ENCODE results near the gene TEKT5.
"Not testable (repeated sequence)": the region's sequence is repeated elsewhere in the genome, so short reads cannot be mapped to it uniquely, and the experiment has no call there.

TEKT5 gene

DNA sequence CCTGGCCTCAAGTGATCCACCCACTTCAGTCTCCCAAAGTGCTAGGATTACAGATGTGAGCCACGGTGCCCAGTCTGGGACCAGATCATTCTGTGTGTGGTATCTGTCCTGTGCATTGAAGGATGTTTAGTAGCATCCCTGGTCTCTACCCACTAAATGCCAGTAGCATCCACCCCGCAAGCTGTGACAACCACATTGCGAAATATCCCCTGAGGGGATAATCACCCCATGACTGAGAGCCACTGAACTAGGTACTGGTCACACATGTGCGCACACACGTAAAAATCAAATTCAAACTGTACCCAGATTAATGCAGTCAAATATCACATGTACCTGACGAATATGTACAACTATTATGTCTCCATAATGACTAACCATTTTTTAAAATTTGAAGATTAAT is 35.8 kb downstream of the TEKT5 start:
- no peak for DNase-seq (ENCODE audit: low read depth)

DNA sequence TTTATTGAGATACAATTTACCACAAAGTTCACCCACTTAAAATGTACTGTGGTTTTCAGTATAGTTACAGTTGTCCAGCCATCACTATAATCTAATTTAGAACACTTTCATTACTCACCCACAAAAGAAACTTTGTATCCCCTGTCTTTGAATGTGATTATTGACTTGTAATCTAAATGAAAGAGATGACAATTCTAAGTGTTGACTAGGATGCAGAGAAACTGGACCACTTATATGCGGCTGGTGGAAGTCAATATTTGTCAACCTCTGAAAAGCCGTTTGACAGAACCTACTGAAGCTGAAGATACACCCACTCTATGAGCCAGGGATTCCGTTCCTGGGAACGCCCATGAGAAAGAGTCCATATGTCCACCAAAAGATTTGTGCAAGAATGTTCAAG is 36.8 kb downstream of the TEKT5 start:
- no peak for DNase-seq (ENCODE audit: low read depth)

GRCh38 chr16:10656618-10657017 is 38.1 kb downstream of the TEKT5 start:
- DNase-seq (ENCODE audit: low read depth) = no peak

GRCh38 chr16:10655415-10655977 is 39.2 kb downstream of the TEKT5 start:
- DNase-seq (ENCODE audit: low read depth) = no peak

DNA sequence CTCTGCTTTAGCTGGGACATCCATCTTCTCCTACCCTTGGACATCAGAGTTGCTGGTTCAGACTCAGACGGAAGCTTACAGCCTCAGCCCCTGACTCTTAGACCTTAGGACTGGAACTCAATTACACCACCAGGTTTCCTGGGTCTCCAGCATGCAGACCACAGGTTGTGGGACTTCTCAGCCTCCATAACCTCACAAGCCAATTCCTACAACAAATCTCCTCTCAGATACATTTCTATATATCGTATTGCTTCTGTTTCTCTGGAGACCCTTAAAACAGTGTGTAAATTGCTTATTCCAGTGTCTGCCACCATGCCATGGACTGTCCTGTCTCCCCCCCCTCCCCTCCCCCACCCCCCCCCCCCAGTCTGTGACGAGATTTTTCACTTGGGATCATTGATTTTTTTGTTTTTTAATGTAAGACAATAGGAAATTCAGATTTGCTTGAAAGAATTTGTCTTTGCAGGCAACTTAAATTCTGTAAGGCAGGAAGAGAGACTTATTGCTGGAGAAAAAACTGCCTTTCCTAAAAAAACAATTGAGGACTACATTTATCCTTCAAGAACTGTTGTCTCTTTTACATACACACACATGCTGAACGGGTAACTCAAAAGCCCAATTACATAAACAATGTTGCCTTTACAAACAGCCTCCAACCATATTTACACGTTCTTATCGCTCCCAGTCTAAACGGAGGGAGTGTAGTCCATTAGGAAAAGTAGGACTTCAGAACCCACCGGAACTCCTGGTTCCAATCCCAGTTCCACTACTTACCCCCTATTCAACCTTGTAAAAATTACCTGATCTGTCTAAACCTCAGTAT is 39.9 kb downstream of the TEKT5 start:
- DNase-seq (ENCODE audit: low read depth) = no peak

DNA sequence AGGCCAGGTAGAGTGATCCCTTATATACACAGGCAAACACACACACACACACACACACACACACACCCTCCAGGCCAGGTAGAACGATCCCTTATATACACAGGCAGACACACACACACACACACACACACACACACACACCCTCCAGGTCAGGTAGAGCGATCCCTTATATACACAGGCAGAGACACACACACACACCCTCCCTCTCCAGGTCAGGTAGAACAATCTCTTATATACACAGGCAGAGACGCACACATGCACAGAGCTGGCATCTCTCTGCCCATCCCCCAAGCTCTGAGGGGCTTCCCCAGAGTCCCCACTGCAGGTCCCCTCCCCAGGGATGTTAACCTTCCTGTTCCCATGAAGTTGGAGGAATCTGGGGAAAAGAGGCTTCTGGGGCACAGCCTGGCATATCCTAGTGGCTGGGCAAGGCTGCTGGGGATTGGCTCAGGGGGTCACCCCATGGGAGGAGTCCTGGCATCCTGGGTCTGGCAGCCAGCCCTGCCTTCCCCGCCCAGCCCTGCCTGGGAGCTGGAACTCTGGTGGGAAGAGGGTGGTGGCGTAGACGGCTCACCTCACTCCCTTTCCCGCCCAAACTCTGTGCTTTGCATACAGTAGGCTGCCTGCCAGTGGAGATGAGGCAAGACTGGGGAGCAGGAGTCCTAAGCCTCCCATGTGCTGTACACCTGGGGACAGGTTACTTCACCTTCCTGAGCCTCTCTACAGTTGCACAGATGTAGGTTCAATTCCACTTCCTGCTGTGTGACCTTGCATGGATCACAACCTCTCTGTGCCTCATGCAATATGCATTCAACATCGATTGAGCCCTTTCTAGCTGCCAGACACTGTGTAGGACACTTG is 41.8 kb downstream of the TEKT5 start:
- no peak for DNase-seq (ENCODE audit: low read depth)

- not testable (repeated sequence) for DNase-seq (ENCODE audit: low read depth)
Measured at GRCh38 chr16:10649098-10649497, 45.6 kb downstream of the TEKT5 start.

DNA sequence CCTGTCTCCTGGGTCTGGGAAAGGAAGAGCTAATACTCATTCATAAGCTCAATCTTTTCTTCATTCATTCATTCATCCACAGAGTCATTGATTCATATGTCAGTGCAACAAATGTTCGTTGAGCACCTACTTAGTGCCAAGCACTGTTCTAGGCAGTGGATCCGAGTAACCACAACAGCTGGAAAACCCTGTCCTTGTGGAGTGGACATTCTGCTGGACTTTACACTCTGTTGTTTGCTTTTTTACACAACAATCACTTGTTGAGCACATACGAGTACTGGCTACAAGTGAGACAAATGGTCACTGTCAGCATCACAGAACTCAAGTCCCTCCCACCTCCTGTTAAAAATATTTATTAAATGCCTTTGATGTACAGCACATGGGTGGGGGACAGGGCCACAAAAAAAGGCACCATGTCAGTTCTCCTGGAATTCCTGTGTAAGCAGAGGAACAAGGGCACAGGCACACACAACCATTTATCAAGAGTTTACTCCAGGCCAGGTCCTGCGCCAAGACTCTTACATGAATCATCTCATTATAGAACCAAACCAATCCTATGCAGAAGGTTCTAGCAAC is 46.9 kb downstream of the TEKT5 start:
- DNase-seq (ENCODE audit: low read depth) = no peak

DNA sequence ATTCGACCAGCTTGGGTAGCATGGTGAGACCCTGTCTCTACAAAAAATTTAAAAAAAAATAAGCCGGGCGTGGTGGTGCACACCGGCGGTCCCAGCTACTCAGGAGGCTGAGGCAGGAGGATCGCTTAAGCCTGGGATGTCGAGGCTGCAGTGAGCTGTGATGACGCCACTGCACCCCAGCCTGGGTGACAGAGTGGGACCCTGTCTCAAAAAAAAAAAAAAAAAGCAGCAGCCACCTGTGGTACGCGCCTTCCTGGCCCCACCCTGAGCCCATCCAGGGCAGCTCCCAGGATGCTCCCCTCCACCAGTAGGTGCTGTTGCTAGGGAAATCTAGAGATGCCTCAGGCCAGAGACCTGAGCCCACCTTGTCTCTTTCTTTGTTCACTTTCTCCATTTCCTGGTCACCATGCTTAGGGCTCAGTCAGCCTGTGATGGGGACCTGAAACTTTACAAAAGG is 47.4 kb downstream of the TEKT5 start:
- no peak for DNase-seq (ENCODE audit: low read depth)

DNA sequence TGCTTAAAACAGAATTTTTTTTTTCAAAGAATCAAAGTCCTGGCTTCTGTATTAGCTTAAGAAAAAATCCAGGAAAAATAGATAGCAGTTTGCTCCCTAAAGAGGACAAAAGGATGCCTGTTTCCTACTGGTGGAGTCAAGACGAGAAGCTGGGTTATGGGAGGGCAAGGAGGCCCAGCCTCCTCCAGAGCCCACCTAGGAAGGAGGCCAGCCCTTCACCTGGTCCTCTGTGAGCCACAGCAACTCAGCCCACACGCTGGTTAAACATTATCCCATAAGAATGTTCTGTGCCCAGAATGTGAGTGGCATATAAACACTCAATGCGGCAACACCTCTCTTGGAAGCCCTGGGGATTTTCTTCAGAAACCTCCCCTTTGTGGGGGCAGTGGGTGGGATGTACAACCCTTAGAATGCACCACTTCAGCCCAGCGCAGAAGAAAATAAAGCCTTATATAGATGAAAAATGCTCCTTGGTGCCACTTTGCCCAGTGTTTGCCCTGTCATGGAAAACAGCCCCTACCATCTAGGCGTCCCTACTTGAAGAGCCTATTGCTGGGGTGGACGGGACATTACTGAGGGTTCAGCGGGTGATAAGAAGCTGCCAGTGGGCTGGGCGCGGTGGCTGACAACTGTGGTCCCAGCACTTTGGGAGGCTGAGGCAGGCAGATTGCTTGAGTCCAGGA is 48.0 kb downstream of the TEKT5 start:
- no peak for DNase-seq (ENCODE audit: low read depth)

DNA sequence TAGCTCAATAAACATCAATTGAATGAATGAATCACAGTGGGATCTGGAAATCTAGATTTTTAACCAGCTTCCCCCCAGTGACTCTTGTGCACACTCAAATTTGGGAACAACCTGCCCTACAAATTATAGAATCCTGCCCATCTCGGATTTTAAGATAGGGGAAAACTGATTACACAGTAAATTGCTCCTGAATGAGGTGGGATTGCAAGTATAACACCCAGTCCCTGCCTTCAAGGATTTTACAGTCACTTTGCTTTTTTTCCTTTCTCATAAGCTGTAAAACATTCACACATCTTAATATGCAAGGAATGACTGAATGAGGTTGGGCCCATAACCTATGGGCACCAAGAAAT is 48.5 kb downstream of the TEKT5 start:
- DNase-seq (ENCODE audit: low read depth) = no peak

DNA sequence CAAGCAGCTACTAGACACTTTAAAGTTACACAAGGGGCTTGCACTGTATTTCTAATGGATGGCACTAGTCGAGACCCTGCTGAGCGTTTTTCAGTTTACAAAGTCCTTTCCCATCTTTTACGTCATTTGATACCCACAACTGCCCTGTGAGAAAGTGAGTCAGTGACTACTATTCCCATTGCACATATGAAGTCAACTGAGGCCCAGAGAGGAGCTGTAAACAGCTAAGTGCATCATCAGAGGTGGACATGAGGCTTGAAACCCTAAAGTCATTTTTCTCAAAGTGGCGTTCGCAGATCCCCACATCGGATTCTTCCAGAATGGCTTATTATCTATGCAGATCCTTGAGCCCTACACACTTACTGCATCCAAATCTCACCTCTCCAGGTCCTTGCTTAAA is 50.6 kb downstream of the TEKT5 start:
- DNase-seq (ENCODE audit: low read depth) = no peak

GRCh38 chr16:10642964-10643363 is 51.8 kb downstream of the TEKT5 start:
- no peak for DNase-seq (ENCODE audit: low read depth)

DNA sequence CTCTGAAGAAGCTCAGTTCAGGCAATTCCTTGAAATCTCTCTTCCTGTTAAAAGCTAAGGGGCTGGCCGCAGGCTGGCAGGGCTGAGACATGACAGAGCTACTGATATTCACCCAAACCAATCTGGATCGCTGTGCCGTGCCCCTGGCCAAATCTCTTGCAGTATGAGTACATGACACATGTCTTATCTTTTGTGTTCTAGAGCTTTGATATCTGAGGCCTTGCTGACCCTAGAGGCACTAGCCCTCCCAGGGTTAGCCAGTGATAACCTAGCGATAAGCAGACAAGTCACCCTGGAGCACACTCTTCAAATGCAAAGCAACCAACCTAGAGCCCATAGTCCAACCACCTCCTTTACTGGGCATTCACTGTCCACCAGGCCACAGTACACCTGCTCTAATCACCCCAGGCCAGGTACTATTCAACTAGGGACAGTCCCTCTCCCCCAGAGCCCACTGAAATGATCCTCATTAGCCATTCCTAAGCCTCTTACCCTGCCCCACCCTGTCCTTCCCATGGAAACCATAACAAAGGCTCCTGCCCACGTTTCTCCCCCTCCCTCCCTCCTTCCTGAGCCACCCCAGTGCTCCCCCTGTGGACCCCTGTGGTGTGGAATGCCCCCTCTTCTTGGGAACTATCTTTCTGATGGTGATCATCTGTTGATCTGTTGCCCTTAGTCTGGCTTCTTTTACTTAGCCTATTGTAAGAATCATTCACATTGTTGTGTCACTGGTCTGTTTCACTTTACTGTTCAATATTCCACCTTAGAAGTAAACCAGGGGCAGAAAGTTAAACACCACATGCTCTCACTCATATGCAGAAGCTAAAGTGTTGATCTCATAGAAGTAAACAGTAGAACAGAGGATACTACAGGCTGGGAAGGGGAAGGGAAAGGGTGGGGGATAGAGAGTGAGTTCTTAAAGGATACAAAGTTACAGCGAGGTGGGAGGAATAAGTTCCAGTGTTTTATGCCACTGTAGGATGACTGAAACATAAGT is 52.5 kb downstream of the TEKT5 start:
- DNase-seq (ENCODE audit: low read depth) = no peak

GRCh38 chr16:10641555-10641952 is 53.2 kb downstream of the TEKT5 start:
- no peak for DNase-seq (ENCODE audit: low read depth)

DNA sequence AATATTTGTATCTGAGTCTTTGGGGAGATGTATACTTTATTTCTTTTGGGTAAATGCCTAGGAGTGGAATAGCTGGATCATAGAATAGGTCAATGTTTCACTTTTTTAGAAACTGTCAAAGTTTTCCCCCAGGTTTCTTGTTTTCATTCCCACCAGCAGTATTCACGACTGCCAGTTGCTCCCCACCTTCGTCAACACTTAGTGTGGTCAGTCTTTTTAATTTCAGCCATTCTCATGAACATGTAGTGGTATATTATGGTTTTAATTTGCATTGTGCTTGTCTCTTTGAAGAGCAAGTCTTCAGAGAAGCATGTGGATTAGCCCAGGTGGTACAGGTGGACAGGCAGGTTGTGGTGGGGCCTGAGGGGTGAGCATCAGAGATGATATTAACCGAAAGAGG is 53.8 kb downstream of the TEKT5 start:
- DNase-seq (ENCODE audit: low read depth) = no peak

DNA sequence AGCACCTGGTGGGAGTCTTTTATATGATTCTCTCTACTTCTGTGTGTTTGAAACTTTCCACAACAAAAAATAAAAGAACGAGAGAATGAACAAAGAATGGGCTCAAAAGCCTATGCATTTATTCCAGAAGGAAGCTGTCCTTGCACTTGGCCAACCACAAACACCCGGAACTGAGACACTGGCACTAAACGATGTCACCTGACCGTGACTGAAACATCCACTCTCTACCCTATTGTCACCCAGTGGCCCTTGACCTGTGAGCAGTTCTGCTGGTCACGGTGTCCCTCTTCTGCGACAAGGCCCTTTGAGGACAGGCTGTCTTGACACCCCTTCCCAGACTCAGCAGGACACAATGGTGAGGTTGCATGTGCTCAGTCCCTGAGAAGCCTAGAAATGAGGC is 56.6 kb downstream of the TEKT5 start:
- DNase-seq (ENCODE audit: low read depth) = no peak

- no peak for DNase-seq (ENCODE audit: low read depth)
Measured at GRCh38 chr16:10637337-10638037, 57.2 kb downstream of the TEKT5 start.

- DNase-seq (ENCODE audit: low read depth) = no peak
Measured at GRCh38 chr16:10635365-10636021, 59.2 kb downstream of the TEKT5 start.

- not testable (repeated sequence) for DNase-seq (ENCODE audit: low read depth)
Measured at GRCh38 chr16:10633429-10633828, 61.3 kb downstream of the TEKT5 start.

Measured in activated T-cell treated with anti-CD3 and anti-CD28 coated beads for 48 hours (primary cell).